PFSK-1 (cell line): Measurements from ENCODE around the gene ZNF662.

ENCODE experiments used
- FOXP2 ChIP-seq: optimal IDR thresholded peaks from 2 replicates; pipeline ENCODE3; 2011; ENCODE audit warnings: borderline replicate concordance, control low read depth, inconsistent platforms; ENCODE audit not compliant: insufficient read depth; ENCODE audit errors: extremely low read length, extremely low read depth
- POLR2AphosphoS5 ChIP-seq: IDR thresholded peaks from 2 replicates; pipeline ENCODE4 v1.6.1; 2012; ENCODE audit warnings: low read depth, mild to moderate bottlenecking, control low read depth, low read length, moderate library complexity
- SIN3A ChIP-seq: IDR thresholded peaks from 2 replicates; pipeline ENCODE4 v1.6.1; 2012; ENCODE audit warnings: mild to moderate bottlenecking, low read length, moderate library complexity, borderline replicate concordance; ENCODE audit not compliant: insufficient read depth
- TAF1 ChIP-seq: IDR thresholded peaks from 2 replicates; pipeline ENCODE4 v1.6.1; 2012; ENCODE audit warnings: low read length, control low read depth, borderline replicate concordance; ENCODE audit not compliant: insufficient read depth

DNA sequence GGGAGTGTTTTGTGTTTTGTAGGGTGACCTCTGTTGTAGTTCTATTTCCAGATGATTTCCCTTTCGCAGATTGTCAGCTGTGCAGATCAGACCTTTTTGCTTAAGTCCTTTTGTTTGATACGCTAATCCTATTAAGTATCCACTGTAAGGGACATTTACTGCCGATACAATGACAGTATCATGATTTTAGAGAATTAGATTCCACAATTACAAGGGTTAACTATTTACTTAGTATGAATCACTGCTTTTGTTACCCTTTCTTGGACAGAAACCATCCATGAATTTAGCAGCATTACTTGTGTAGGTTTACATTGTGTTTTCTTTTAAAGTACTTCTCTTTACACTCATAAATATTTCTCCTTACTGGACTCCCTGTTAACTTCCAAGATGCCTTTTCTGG is 31.4 kb downstream of the ZNF662 start:
- TF ChIP-seq SIN3A: no peak
- no peak for TF ChIP-seq TAF1
- no peak for TF ChIP-seq POLR2AphosphoS5
- no peak for TF ChIP-seq FOXP2
